Rectal smooth muscle tissue (tissue), 1 donor: ENCODE results near the gene FANCD2.
"Not testable (repeated sequence)": the region's sequence is repeated elsewhere in the genome, so short reads cannot be mapped to it uniquely, and the experiment has no call there.

Experiments
- H3K27ac ChIP-seq: one replicate; pipeline ENCODE4 v1.7.0; 2013; ENCODE audit warnings: low read depth, low read length, inconsistent platforms
- H3K27me3 ChIP-seq: one replicate; pipeline ENCODE4 v1.7.0; 2013; ENCODE audit warnings: low read length; ENCODE audit not compliant: control insufficient read depth, insufficient read depth
- H3K36me3 ChIP-seq: one replicate; pipeline ENCODE4 v1.7.0; 2013; ENCODE audit warnings: low read length; ENCODE audit not compliant: control insufficient read depth, insufficient read depth
- H3K4me1 ChIP-seq: one replicate; pipeline ENCODE4 v1.7.0; 2013; ENCODE audit warnings: low read length; ENCODE audit not compliant: control insufficient read depth, insufficient read depth
- H3K4me3 ChIP-seq: one replicate; pipeline ENCODE4 v1.7.0; 2013; ENCODE audit warnings: low read length
- H3K9ac ChIP-seq: one replicate; pipeline ENCODE4 v1.7.0; 2013; ENCODE audit warnings: low read length

Gene FANCD2

GRCh38 chr3:10021856-10022775, 4.1 kb upstream of the FANCD2 start:
- Histone ChIP-seq H3K27ac (no peak overlapping the region), H3K36me3 (peaks cover 13% of the 10 kb centered on the region), H3K27me3 (no peaks in the 10 kb centered on the region), H3K9ac (no peak overlapping the region), H3K4me1 (peaks cover 7% of the 10 kb centered on the region), H3K4me3 (no peak overlapping the region)

- no peak overlapping the region for H3K4me3 ChIP-seq
- no peak overlapping the region for H3K27ac ChIP-seq
- peaks cover 7% of the 10 kb centered on the region for H3K4me1 ChIP-seq
- peaks cover 13% of the 10 kb centered on the region for H3K36me3 ChIP-seq
- no peak overlapping the region for H3K9ac ChIP-seq
- no peaks in the 10 kb centered on the region for H3K27me3 ChIP-seq
Observed at GRCh38 chr3:10023587-10024310, 2.5 kb upstream of the FANCD2 start.

- Histone ChIP-seq H3K27me3 (no peaks in the 10 kb centered on the region), H3K36me3 (peaks cover 13% of the 10 kb centered on the region), H3K9ac (peak overlapping the region; percentile 50), H3K4me3 (peak overlapping the region; percentile 93), H3K27ac (peak overlapping the region; percentile 70), H3K4me1 (peaks cover 7% of the 10 kb centered on the region)
Observed at GRCh38 chr3:10025205-10026083, 793 bp upstream of the FANCD2 start.

- Histone ChIP-seq H3K27ac (no peak overlapping the region), H3K36me3 (no peaks in the 10 kb centered on the region), H3K4me3 (no peak overlapping the region), H3K4me1 (no peaks in the 10 kb centered on the region), H3K9ac (no peak overlapping the region), H3K27me3 (no peaks in the 10 kb centered on the region)
Observed at GRCh38 chr3:10041034-10041433, 14.8 kb downstream of the FANCD2 start.

GRCh38 chr3:10047876-10048275, 21.6 kb downstream of the FANCD2 start:
- no peak overlapping the region for H3K27ac ChIP-seq
- no peak overlapping the region for H3K9ac ChIP-seq
- H3K36me3 ChIP-seq, result no peaks in the 10 kb centered on the region
- H3K27me3 ChIP-seq, result no peaks in the 10 kb centered on the region
- H3K4me3 ChIP-seq, result no peak overlapping the region
- H3K4me1 ChIP-seq, result no peaks in the 10 kb centered on the region

- not testable (repeated sequence) for H3K27me3 ChIP-seq, H3K36me3 ChIP-seq, H3K9ac ChIP-seq, H3K4me1 ChIP-seq, H3K4me3 ChIP-seq, H3K27ac ChIP-seq
Observed at GRCh38 chr3:10053054-10053453, 26.8 kb downstream of the FANCD2 start.

GRCh38 chr3:10055097-10055496, 28.9 kb downstream of the FANCD2 start:
- H3K27me3 ChIP-seq, result no peaks in the 10 kb centered on the region
- H3K36me3 ChIP-seq, result no peaks in the 10 kb centered on the region
- no peak overlapping the region for H3K4me3 ChIP-seq
- H3K27ac ChIP-seq, result no peak overlapping the region
- no peaks in the 10 kb centered on the region for H3K4me1 ChIP-seq
- H3K9ac ChIP-seq, result no peak overlapping the region

GRCh38 chr3:10070077-10070476, 43.8 kb downstream of the FANCD2 start:
- H3K36me3 ChIP-seq, H3K27ac ChIP-seq, H3K27me3 ChIP-seq, H3K4me3 ChIP-seq, H3K4me1 ChIP-seq, H3K9ac ChIP-seq: not testable (repeated sequence)

GRCh38 chr3:10074666-10075065, 48.4 kb downstream of the FANCD2 start:
- Histone ChIP-seq H3K27me3 (no peaks in the 10 kb centered on the region), H3K9ac (no peak overlapping the region), H3K4me1 (no peaks in the 10 kb centered on the region), H3K27ac (no peak overlapping the region), H3K4me3 (no peak overlapping the region), H3K36me3 (no peaks in the 10 kb centered on the region)

- Histone ChIP-seq H3K36me3 (no peaks in the 10 kb centered on the region), H3K4me1 (no peaks in the 10 kb centered on the region), H3K9ac (no peak overlapping the region)
Observed at GRCh38 chr3:10081871-10082270, 55.6 kb downstream of the FANCD2 start.

GRCh38 chr3:10085738-10086137, 59.5 kb downstream of the FANCD2 start:
- Histone ChIP-seq H3K36me3 (no peaks in the 10 kb centered on the region), H3K4me1 (no peaks in the 10 kb centered on the region), H3K27ac (no peak overlapping the region), H3K4me3 (no peak overlapping the region), H3K27me3 (no peaks in the 10 kb centered on the region), H3K9ac (no peak overlapping the region)

More at GRCh38 chr3:10081871-10082270, 55.6 kb downstream of the FANCD2 start:
- Histone ChIP-seq H3K27ac (no peak overlapping the region), H3K27me3 (no peaks in the 10 kb centered on the region), H3K4me3 (no peak overlapping the region)

- Histone ChIP-seq H3K36me3 (no peaks in the 10 kb centered on the region), H3K27ac (no peak overlapping the region), H3K9ac (no peak overlapping the region), H3K4me1 (no peaks in the 10 kb centered on the region), H3K27me3 (no peaks in the 10 kb centered on the region), H3K4me3 (no peak overlapping the region)
Observed at GRCh38 chr3:10088256-10088655, 62.0 kb downstream of the FANCD2 start.
